PC-9 (cell line): ENCODE data around the gene LRMDA. TPM values are rescaled to one million over a fixed set of nuclear protein-coding genes. Genes with fewer than 3 reads are reported as not detected.

Experiments
- BruUV-seq: library from RNA; stranded (reverse); fragments of 400-500 nt; replicated peaks from 2 replicates; lab custom pipeline; 2021; lab: Mats Ljungman, UMichigan
- CTCF ChIA-PET: fragments of 300-600 bp; sonication (Branson Sonifier 250); formaldehyde crosslinking; loops from one replicate; lab custom pipeline; 2022; ENCODE audit warnings: antibody characterized with exemption; lab: Charles Lee
- POLR2A ChIA-PET: fragments of 300-600 bp; sonication (Branson Sonifier 250); formaldehyde crosslinking; loops from one replicate; lab custom pipeline; 2022; ENCODE audit warnings: antibody characterized with exemption; ENCODE audit not compliant: unreplicated experiment; lab: Charles Lee
- DNase-seq, 2 experiments: peaks; one replicate each; pipeline versions ENCODE4 v3.0.0 to v3.0.0-alpha.2; 2015 to 2022; ENCODE audit warnings: mixed read lengths in 1 of 2
- H2AFZ ChIP-seq: fragments of 200-600 bp; sonication (generic); 2 replicates; pipeline ENCODE4 v1.8.1; 2017; ENCODE audit warnings: antibody characterized with exemption
- H3F3A ChIP-seq: fragments of 200-600 bp; sonication (generic); 2 replicates; pipeline ENCODE4 v1.8.1; 2017; ENCODE audit warnings: antibody characterized with exemption, mild to moderate bottlenecking, low read depth; ENCODE audit not compliant: insufficient read depth
- H3K27ac ChIP-seq: fragments of 200-600 bp; sonication (generic); 2 replicates; pipeline ENCODE4 v1.6.1; 2016; ENCODE audit warnings: mixed run types
- H3K27me3 ChIP-seq: fragments of 200-600 bp; sonication (generic); 2 replicates; pipeline ENCODE4 v1.6.1; 2016; ENCODE audit warnings: low read depth, mixed run types; ENCODE audit not compliant: insufficient read depth
- H3K36me3 ChIP-seq: fragments of 200-600 bp; sonication (generic); 2 replicates; pipeline ENCODE4 v1.6.1; 2016; ENCODE audit warnings: low read depth, mixed run types
- H3K4me1 ChIP-seq: fragments of 200-600 bp; sonication (generic); replicated peaks from 2 replicates; pipeline ENCODE4 v1.6.1; 2016; ENCODE audit warnings: mixed run types; ENCODE audit not compliant: insufficient read depth
- H3K4me2 ChIP-seq: fragments of 200-600 bp; sonication (generic); 2 replicates; pipeline ENCODE4 v1.6.1; 2017; ENCODE audit warnings: mixed run types
- H3K4me3 ChIP-seq: fragments of 200-600 bp; sonication (generic); 2 replicates; pipeline ENCODE4 v1.6.1; 2016; ENCODE audit warnings: mixed run types
- H3K79me2 ChIP-seq: fragments of 200-600 bp; sonication (generic); 2 replicates; pipeline ENCODE4 v1.6.1; 2017; ENCODE audit warnings: low read depth, mixed run types
- H3K9me2 ChIP-seq: fragments of 200-600 bp; sonication (generic); 2 replicates; pipeline ENCODE4 v1.8.1; 2017; ENCODE audit warnings: mild to moderate bottlenecking; ENCODE audit not compliant: insufficient read depth
- H3K9me3 ChIP-seq: fragments of 200-600 bp; sonication (generic); 2 replicates; pipeline ENCODE4 v1.8.1; 2016; ENCODE audit warnings: low read depth; ENCODE audit not compliant: insufficient read depth
- H4K20me1 ChIP-seq: fragments of 200-600 bp; sonication (generic); 2 replicates; pipeline ENCODE4 v1.8.1; 2017; ENCODE audit not compliant: insufficient read depth
- EZH2 ChIP-seq: fragments of 200-600 bp; sonication (generic); IDR thresholded peaks from 2 replicates; pipeline ENCODE4 v1.8.0; 2017; ENCODE audit warnings: antibody characterized with exemption, low read depth
- intact Hi-C: fragments of 100-400 bp; cut with micrococcal nuclease; formaldehyde crosslinking; loops from one replicate; pipeline ENCODE4 v1.10.0; 2022; ENCODE audit not compliant: unreplicated experiment
- total RNA-seq: library from RNA; stranded (reverse); gene quantifications from 2 replicates; pipeline ENCODE4 v1.2.3, GENCODE V29; 2021
- TF ChIP-seq, protein P1 (sequence below): fragments of 200-600 bp; sonication (generic); conservative IDR thresholded peaks from 2 replicates; pipeline ENCODE4 v1.6.1; 2017; ENCODE audit warnings: mixed run types, antibody characterized with exemption, mild to moderate bottlenecking, moderate library complexity

LRMDA gene
- total RNA-seq, 1 experiment from 2014 or later: not detected

DNA sequence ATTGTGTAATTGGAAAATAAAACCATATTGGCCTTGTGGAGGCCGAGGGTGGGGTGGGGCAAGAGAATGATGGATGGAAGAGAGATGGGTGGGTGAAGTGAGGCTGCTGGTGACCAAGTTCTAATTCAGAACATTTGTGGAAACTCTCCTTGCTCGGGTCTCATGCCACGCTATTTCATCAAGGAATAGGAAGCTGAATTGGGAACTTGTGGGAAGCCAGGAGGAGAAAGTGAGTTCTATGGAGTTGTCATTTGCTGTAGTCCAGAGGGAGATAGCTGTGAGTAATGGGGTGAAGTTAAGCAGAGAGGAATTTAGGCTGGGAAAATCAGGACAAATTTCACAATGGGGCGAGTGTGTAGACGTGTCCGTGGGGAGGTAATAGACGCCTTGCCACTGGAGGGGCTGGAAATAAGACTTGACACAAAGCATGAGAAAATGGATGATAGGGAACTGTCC is 339.2 kb downstream of the LRMDA start:
- no peak overlapping the region for H3K4me2 ChIP-seq
- no peaks in the 10 kb centered on the region for H3K27me3 ChIP-seq
- no peaks in the 10 kb centered on the region for H3K9me3 ChIP-seq
- intact Hi-C loops: no loop called here
- H3F3A ChIP-seq: peaks cover 24% of the 10 kb centered on the region
- no peak overlapping the region for H3K27ac ChIP-seq
- no peaks in the 10 kb centered on the region for H3K9me2 ChIP-seq
- ChIA-PET CTCF (no interaction called here), POLR2A (no interaction called here)
- no peak for TF ChIP-seq EZH2
- TF ChIP-seq, protein P1, sequence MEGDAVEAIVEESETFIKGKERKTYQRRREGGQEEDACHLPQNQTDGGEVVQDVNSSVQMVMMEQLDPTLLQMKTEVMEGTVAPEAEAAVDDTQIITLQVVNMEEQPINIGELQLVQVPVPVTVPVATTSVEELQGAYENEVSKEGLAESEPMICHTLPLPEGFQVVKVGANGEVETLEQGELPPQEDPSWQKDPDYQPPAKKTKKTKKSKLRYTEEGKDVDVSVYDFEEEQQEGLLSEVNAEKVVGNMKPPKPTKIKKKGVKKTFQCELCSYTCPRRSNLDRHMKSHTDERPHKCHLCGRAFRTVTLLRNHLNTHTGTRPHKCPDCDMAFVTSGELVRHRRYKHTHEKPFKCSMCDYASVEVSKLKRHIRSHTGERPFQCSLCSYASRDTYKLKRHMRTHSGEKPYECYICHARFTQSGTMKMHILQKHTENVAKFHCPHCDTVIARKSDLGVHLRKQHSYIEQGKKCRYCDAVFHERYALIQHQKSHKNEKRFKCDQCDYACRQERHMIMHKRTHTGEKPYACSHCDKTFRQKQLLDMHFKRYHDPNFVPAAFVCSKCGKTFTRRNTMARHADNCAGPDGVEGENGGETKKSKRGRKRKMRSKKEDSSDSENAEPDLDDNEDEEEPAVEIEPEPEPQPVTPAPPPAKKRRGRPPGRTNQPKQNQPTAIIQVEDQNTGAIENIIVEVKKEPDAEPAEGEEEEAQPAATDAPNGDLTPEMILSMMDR: no peak
- H3K4me1 ChIP-seq: peaks cover 46% of the 10 kb centered on the region
- no peaks in the 10 kb centered on the region for H3K79me2 ChIP-seq
- no peak overlapping the region for H3K4me3 ChIP-seq
- no peaks in the 10 kb centered on the region for H3K36me3 ChIP-seq
- no TSS peak for BruUV-seq
- H2AFZ ChIP-seq: no peak overlapping the region
- DNase-seq: no peak
- H4K20me1 ChIP-seq: no peaks in the 10 kb centered on the region

DNA sequence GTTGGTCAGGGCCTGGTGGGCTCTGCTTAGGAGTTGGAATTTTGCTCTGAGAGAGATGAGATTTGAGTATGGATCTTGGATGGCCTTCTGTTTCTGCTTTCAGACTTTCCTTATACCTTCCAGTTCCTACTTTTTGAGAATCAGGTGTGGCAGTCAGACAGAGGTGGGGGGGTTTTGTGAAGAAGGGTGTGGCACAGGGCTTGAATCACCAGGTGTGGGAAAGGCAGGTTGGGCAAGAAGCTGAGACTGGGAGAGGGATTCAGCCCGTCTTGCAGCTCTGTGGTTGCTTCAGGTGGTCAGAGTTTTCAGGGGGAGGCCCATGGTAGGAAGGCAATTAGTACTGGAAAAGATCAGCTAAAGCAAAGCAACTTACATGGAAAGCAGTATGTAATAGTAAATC is 340.2 kb downstream of the LRMDA start:
- ChIA-PET CTCF (no interaction called here), POLR2A (no interaction called here)
- Histone ChIP-seq H3K27ac (peak overlapping the region; percentile 76), H3K27me3 (no peaks in the 10 kb centered on the region), H3F3A (peaks cover 24% of the 10 kb centered on the region), H3K9me3 (no peaks in the 10 kb centered on the region), H3K4me2 (peak overlapping the region; percentile 41), H3K36me3 (no peaks in the 10 kb centered on the region), H3K4me3 (no peak overlapping the region), H3K4me1 (peaks cover 43% of the 10 kb centered on the region), H3K9me2 (no peaks in the 10 kb centered on the region), H3K79me2 (no peaks in the 10 kb centered on the region), H2AFZ (no peak overlapping the region), H4K20me1 (no peaks in the 10 kb centered on the region)
- no TSS peak for BruUV-seq
- intact Hi-C loops: no loop called here
- no peak for TF ChIP-seq EZH2
- TF ChIP-seq, protein P1: no peak
- DNase-seq: peak in 1 of 2 experiments; percentile 54

DNA sequence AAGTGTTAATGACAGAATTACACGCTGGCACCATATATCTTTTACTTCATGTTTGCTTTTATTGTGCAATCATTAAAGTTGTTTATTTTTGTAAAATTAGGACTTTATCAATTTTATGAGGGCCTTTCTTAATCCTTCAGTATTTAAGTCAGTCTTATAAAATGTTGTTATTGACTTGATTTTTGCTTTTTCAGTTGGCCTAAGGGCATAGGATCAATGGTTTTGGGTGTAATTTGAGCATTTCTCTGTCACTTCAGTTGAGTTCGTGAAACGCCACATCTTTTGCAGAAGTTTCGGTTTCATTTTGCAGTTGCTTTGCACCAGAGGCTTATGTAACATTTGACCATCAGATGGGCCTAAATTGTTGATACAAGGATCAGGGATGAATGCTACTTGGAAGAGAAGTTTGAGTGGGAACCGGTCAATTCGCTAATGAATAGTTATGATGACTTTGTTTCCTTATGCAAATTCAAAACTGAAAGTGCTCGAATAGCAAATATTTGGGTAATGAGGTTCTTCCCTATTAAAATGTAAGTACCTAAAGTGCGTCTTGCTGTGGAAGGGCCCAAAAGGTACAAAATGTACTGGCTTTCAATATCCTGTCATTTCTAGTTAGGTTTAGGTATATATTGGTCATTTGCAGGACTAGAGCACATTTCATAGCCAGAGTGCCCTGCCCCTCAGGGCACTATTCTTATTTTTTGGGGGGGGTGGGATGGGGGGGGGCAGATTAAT is 340.9 kb downstream of the LRMDA start:
- Histone ChIP-seq H3K9me2 (no peaks in the 10 kb centered on the region), H3F3A (peaks cover 24% of the 10 kb centered on the region), H3K36me3 (no peaks in the 10 kb centered on the region), H3K4me2 (peak overlapping the region; percentile 41), H3K79me2 (no peaks in the 10 kb centered on the region), H3K4me3 (no peak overlapping the region), H2AFZ (no peak overlapping the region), H3K4me1 (peaks cover 43% of the 10 kb centered on the region), H3K27ac (peak overlapping the region; percentile 76), H3K9me3 (no peaks in the 10 kb centered on the region), H4K20me1 (no peaks in the 10 kb centered on the region), H3K27me3 (no peaks in the 10 kb centered on the region)
- TF ChIP-seq, protein P1: no peak
- no peak for TF ChIP-seq EZH2
- ChIA-PET POLR2A (no interaction called here), CTCF (no interaction called here)
- no peak for DNase-seq
- BruUV-seq: no TSS peak
- intact Hi-C loops: no loop called here
